Endothelial cell of umbilical vein (primary cell): ENCODE measurements around the gene CYP1A2. TPM values are rescaled to one million over a fixed set of nuclear protein-coding genes. Genes with fewer than 3 reads are reported as not detected.

Experiments
- BruUV-seq: library from RNA; stranded (reverse); fragments of 400-500 nt; replicated peaks from 2 replicates; lab custom pipeline; 2021; lab: Mats Ljungman, UMichigan
- CTCF ChIA-PET: fragments of 300-600, 350-600 bp; sonication (Branson Sonifier 250); formaldehyde crosslinking; loops from one replicate; lab custom pipeline; 2021; ENCODE audit warnings: antibody characterized with exemption, inconsistent platforms; lab: Charles Lee
- POLR2A ChIA-PET: fragments of 300-600, 350-600 bp; sonication (Branson Sonifier 250); formaldehyde crosslinking; loops from one replicate; lab custom pipeline; 2021; ENCODE audit warnings: antibody characterized with exemption, inconsistent platforms; lab: Charles Lee
- DNase-seq: peaks from one replicate; pipeline ENCODE4 v3.0.0-alpha.2; 2011; ENCODE audit warnings: low read depth, low spot score
- FAIRE-seq: peaks from 2 replicates; lab custom pipeline; 2011; peaks lifted over from hg19 to GRCh38; lab: Jason Lieb, UNC
- H2AFZ ChIP-seq: 2 replicates; pipeline ENCODE4 v1.6.0; 2012; ENCODE audit warnings: low read depth, low read length, control low read depth, inconsistent platforms
- H3K27ac ChIP-seq: 2 replicates; pipeline ENCODE4 v1.5.1; 2011; ENCODE audit warnings: low read depth, mild to moderate bottlenecking, control low read depth, low read length, moderate library complexity; ENCODE audit not compliant: insufficient read depth
- H3K27me3 ChIP-seq, 2 experiments: 2 replicates each; pipeline versions ENCODE4 v1.6.0 to v1.6.1; 2011; ENCODE audit warnings: low read length in 2 of 2, mixed read lengths in 1 of 2; ENCODE audit not compliant: control insufficient read depth in 2 of 2, insufficient read depth in 2 of 2
- H3K36me3 ChIP-seq, 2 experiments: 2 replicates in 1 of 2; 3 replicates in 1 of 2; pipeline ENCODE4 v1.5.1; 2011; ENCODE audit warnings: low read length in 2 of 2, mild to moderate bottlenecking in 1 of 2, moderate library complexity in 1 of 2; ENCODE audit not compliant: control insufficient read depth in 2 of 2, insufficient read depth in 2 of 2; ENCODE audit errors: extremely low read depth in 1 of 2
- H3K4me1 ChIP-seq: 3 replicates; pipeline ENCODE4 v1.5.1; 2011; ENCODE audit warnings: mild to moderate bottlenecking, low read length; ENCODE audit not compliant: control insufficient read depth, insufficient read depth; ENCODE audit errors: extremely low read depth
- H3K4me2 ChIP-seq: 2 replicates; pipeline ENCODE4 v1.6.1; 2011; ENCODE audit warnings: low read length, control low read depth, mixed read lengths; ENCODE audit not compliant: insufficient read depth
- H3K4me3 ChIP-seq, 3 experiments: fragments of 200-600 bp in 1 of 3; sonication (generic), shearing (Covaris generic) in 1 of 3; replicated peaks in 1 of 3; 2 replicates each; pipeline ENCODE4 v1.5.1; 2011 to 2016; ENCODE audit warnings: control low read depth in 3 of 3, low read length in 3 of 3, mild to moderate bottlenecking in 2 of 3, inconsistent platforms in 1 of 3, low read depth in 1 of 3, moderate library complexity in 1 of 3; ENCODE audit not compliant: insufficient read depth in 1 of 3
- H3K79me2 ChIP-seq: 2 replicates; pipeline ENCODE4 v1.6.0; 2012; ENCODE audit warnings: low read length, inconsistent platforms; ENCODE audit not compliant: control insufficient read depth, insufficient read depth
- H3K9ac ChIP-seq: replicated peaks from 2 replicates; pipeline ENCODE3; 2011; ENCODE audit warnings: low read length, control low read depth; ENCODE audit not compliant: insufficient read depth; ENCODE audit errors: extremely low read depth
- H3K9me1 ChIP-seq: replicated peaks from 3 replicates; pipeline ENCODE4 v1.6.0; 2011; ENCODE audit warnings: mild to moderate bottlenecking, low read length; ENCODE audit not compliant: control insufficient read depth, insufficient read depth; ENCODE audit errors: extremely low read depth
- H3K9me3 ChIP-seq: replicated peaks from 2 replicates; pipeline ENCODE4 v1.5.1; 2012; ENCODE audit warnings: low read length, inconsistent platforms; ENCODE audit not compliant: control insufficient read depth, insufficient read depth
- H4K20me1 ChIP-seq: replicated peaks from 2 replicates; pipeline ENCODE3; 2011; ENCODE audit warnings: mild to moderate bottlenecking, low read length; ENCODE audit not compliant: control insufficient read depth, insufficient read depth; ENCODE audit errors: extremely low read depth
- EZH2 ChIP-seq: IDR thresholded peaks from 2 replicates; pipeline ENCODE4 v1.6.1; 2012; ENCODE audit warnings: borderline replicate concordance, low read depth, mild to moderate bottlenecking, moderate library complexity, low read length, inconsistent platforms; ENCODE audit not compliant: severe bottlenecking
- FOS ChIP-seq: IDR thresholded peaks from 2 replicates; pipeline ENCODE4 v1.6.1; 2011; ENCODE audit warnings: mild to moderate bottlenecking, low read length, moderate library complexity, borderline replicate concordance; ENCODE audit not compliant: insufficient read depth
- GATA2 ChIP-seq: IDR thresholded peaks from 2 replicates; pipeline ENCODE4 v1.7.0; 2011; ENCODE audit warnings: low read depth, mild to moderate bottlenecking, moderate library complexity, mixed read lengths, low read length; ENCODE audit not compliant: insufficient read length, insufficient read depth
- JUN ChIP-seq: IDR thresholded peaks from 2 replicates; pipeline ENCODE4 v1.6.1; 2011; ENCODE audit warnings: borderline replicate concordance, low read depth; ENCODE audit not compliant: insufficient read length, insufficient read depth
- MYC ChIP-seq: IDR thresholded peaks from one replicate; pipeline ENCODE4 v1.6.1; 2011; ENCODE audit warnings: mild to moderate bottlenecking, low read depth, low read length
- POLR2A ChIP-seq: IDR thresholded peaks from 2 replicates; pipeline ENCODE4 v1.6.1; 2012; ENCODE audit warnings: low read depth, mild to moderate bottlenecking, control low read depth, low read length
- POLR2AphosphoS5 ChIP-seq: IDR thresholded peaks from 2 replicates; pipeline ENCODE4 v1.6.1; 2012; ENCODE audit warnings: low read depth, mild to moderate bottlenecking, control low read depth, low read length, moderate library complexity; ENCODE audit not compliant: insufficient read depth
- dilution Hi-C: fragments of 300-500 bp; cut with MboI; formaldehyde crosslinking; loops from one replicate; pipeline ENCODE4 v1.15.0; 2019; ENCODE audit warnings: low sequenced_read_pairs; ENCODE audit not compliant: extremely low pct_ligation_motif_present
- intact Hi-C: fragments of 100-400 bp; cut with micrococcal nuclease; formaldehyde crosslinking; loops from one replicate; pipeline ENCODE4 v1.10.0; 2022
- polyA plus RNA-seq, 4 experiments: library from polyadenylated mRNA; depleted of rRNA in 3 of 4; stranded (reverse) in 3 of 4; unstranded in 1 of 4; fragments of >200 nt; gene quantifications; 2 replicates each; pipeline versions ENCODE4 v1.2.1 to v1.2.3, GENCODE V29; 2011 to 2012; ENCODE audit warnings: missing spikeins in 1 of 4
- total RNA-seq: library from RNA; stranded (reverse); gene quantifications from 2 replicates; pipeline ENCODE4 v1.2.3, GENCODE V29; 2021
- TF ChIP-seq, protein P1 (sequence below), 2 donors: IDR thresholded peaks; 1 replicate in 1 of 2; 2 replicates in 1 of 2; pipeline ENCODE4 v1.5.1; 2011; ENCODE audit warnings: low read length in 2 of 2, mild to moderate bottlenecking in 2 of 2, moderate library complexity in 2 of 2, control low read depth in 1 of 2, inconsistent platforms in 1 of 2, low read depth in 1 of 2; ENCODE audit not compliant: insufficient read depth in 1 of 2; ENCODE audit errors: extremely low read depth in 1 of 2
- TF ChIP-seq, protein P2 (sequence below): IDR thresholded peaks from 2 replicates; pipeline ENCODE4 v1.6.1; 2011; ENCODE audit not compliant: insufficient read depth, insufficient read length

CYP1A2 gene
- total and polyA plus RNA-seq, 2 donors (not counting 3 experiments of a cell fraction or from before 2014, with no cell fraction given) = not detected

DNA sequence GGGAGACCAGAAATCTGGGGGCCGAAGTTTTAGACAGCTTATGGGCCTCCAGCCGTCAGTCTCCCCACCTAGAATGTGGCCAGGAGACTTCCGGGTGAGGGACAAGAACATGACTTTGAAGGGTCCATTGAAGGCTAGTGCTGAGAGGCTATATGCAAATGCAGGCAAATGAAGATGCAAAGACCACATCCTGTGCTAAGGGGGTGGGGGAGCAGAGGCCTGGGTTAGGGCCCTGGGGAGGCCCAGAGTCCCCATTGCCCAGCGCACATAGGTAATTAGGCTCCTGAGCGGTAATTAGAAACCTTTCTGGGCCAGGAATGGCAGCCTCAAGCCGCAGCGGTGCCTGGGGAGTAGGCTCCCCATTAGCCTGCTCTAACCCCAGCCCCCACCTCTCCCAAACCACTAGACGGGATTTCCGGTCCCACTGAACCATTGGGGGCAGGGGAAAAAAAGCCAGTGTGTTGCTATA lies 40.1 kb downstream of the CYP1A2 start:
- DNase-seq (no peak), FAIRE-seq (no peak)
- Histone ChIP-seq H4K20me1 (peaks cover 2% of the 10 kb centered on the region), H2AFZ (no peak overlapping the region), H3K4me1 (peaks cover 10% of the 10 kb centered on the region), H3K4me2 (no peak overlapping the region), H3K36me3 (peaks cover 0 to 7% of the 10 kb centered on the region in 2 experiments), H3K27me3 (no peaks in the 10 kb centered on the region), H3K9ac (no peak overlapping the region), H3K9me1 (no peaks in the 10 kb centered on the region), H3K4me3 (no peak overlapping the region), H3K9me3 (no peaks in the 10 kb centered on the region), H3K27ac (no peak overlapping the region), H3K79me2 (peaks cover 98% of the 10 kb centered on the region)
- ChIA-PET CTCF (interaction anchor here (0.8 to 3.6 kb wide), 7 partner anchors 11 to 157 kb away, joined by 3 to 22 read pairs (median 4); no protein-coding TSS in a partner anchor), POLR2A (no interaction called here)
- dilution Hi-C loops = no loop called here
- intact Hi-C loops = no loop called here
- no TSS peak for BruUV-seq
- TF ChIP-seq, protein P1, sequence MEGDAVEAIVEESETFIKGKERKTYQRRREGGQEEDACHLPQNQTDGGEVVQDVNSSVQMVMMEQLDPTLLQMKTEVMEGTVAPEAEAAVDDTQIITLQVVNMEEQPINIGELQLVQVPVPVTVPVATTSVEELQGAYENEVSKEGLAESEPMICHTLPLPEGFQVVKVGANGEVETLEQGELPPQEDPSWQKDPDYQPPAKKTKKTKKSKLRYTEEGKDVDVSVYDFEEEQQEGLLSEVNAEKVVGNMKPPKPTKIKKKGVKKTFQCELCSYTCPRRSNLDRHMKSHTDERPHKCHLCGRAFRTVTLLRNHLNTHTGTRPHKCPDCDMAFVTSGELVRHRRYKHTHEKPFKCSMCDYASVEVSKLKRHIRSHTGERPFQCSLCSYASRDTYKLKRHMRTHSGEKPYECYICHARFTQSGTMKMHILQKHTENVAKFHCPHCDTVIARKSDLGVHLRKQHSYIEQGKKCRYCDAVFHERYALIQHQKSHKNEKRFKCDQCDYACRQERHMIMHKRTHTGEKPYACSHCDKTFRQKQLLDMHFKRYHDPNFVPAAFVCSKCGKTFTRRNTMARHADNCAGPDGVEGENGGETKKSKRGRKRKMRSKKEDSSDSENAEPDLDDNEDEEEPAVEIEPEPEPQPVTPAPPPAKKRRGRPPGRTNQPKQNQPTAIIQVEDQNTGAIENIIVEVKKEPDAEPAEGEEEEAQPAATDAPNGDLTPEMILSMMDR (IDR thresholded peaks at IDR 0.05; ENCODE audit: extremely low read depth in 1 of 2, insufficient read depth in 1 of 2, low read depth in 1 of 2, low read length in 2 of 2) = no peak

GRCh38 chr15:74789171-74789631 lies 40.6 kb downstream of the CYP1A2 start:
- H3K4me3 ChIP-seq = no peak overlapping the region
- intact Hi-C loops (no loop called here), dilution Hi-C loops (no loop called here)
- CTCF ChIA-PET = interaction anchor here (3.6 kb wide), 1 partner anchor 10 kb away, joined by 22 read pairs; no protein-coding TSS in a partner anchor
- H3K9me3 ChIP-seq = no peaks in the 10 kb centered on the region
- H3K27me3 ChIP-seq = no peaks in the 10 kb centered on the region
- H4K20me1 ChIP-seq = peaks cover 2% of the 10 kb centered on the region
- DNase-seq (no peak), FAIRE-seq (no peak)
- H3K27ac ChIP-seq = no peak overlapping the region
- peaks cover 96% of the 10 kb centered on the region for H3K79me2 ChIP-seq
- peaks cover 6% of the 10 kb centered on the region for H3K4me1 ChIP-seq
- TF ChIP-seq GATA2 (no peak), FOS (no peak), EZH2 (no peak), MYC (no peak), POLR2A (no peak), JUN (no peak), POLR2AphosphoS5 (no peak)
- TF ChIP-seq, protein P2, sequence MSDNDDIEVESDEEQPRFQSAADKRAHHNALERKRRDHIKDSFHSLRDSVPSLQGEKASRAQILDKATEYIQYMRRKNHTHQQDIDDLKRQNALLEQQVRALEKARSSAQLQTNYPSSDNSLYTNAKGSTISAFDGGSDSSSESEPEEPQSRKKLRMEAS = no peak
- TF ChIP-seq, protein P1 (IDR thresholded peaks at IDR 0.05; ENCODE audit: extremely low read depth in 1 of 2, insufficient read depth in 1 of 2, low read depth in 1 of 2, low read length in 2 of 2) = no peak
- H3K36me3 ChIP-seq = peaks cover 0 to 7% of the 10 kb centered on the region in 2 experiments
- H2AFZ ChIP-seq = no peak overlapping the region
- H3K4me2 ChIP-seq = no peak overlapping the region
- H3K9ac ChIP-seq = no peak overlapping the region
- BruUV-seq = no TSS peak
- H3K9me1 ChIP-seq = no peaks in the 10 kb centered on the region
- POLR2A ChIA-PET = no interaction called here
